Measurements from ENCODE around the gene PPP1R14B.

Gene PPP1R14B

DNA sequence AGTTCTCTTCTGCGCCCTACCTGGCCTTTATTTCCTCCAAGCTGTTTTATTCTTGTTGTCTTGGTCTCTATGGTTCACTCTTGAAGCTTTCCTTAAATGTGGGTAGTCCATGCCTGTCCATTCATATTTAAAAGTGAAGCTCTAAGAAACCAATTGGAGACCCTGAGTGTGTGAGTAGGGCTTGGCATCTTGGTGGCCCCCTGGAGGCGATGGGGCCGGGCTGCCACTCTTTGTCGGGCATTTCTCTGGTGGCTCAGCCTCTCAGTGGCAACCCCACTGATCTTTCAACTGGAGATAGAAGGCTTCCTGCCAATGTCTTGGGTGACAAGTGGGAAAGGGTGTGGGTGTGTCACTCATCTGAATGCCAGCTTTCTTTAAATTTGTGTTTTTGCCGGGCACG lies 29.9 kb downstream of the PPP1R14B start:
- TF ChIP-seq, protein P1, sequence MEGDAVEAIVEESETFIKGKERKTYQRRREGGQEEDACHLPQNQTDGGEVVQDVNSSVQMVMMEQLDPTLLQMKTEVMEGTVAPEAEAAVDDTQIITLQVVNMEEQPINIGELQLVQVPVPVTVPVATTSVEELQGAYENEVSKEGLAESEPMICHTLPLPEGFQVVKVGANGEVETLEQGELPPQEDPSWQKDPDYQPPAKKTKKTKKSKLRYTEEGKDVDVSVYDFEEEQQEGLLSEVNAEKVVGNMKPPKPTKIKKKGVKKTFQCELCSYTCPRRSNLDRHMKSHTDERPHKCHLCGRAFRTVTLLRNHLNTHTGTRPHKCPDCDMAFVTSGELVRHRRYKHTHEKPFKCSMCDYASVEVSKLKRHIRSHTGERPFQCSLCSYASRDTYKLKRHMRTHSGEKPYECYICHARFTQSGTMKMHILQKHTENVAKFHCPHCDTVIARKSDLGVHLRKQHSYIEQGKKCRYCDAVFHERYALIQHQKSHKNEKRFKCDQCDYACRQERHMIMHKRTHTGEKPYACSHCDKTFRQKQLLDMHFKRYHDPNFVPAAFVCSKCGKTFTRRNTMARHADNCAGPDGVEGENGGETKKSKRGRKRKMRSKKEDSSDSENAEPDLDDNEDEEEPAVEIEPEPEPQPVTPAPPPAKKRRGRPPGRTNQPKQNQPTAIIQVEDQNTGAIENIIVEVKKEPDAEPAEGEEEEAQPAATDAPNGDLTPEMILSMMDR (conservative IDR thresholded peaks at IDR 0.05; ENCODE audit: low read length) = no peak

GRCh38 chr11:64211181-64211872 lies 35.4 kb downstream of the PPP1R14B start:
- no peak overlapping the region for H3K4me3 ChIP-seq (ENCODE audit: low read length)
- TF ChIP-seq, protein P1 (conservative IDR thresholded peaks at IDR 0.05; ENCODE audit: low read length) = no peak
- DNase-seq (ENCODE audit: low read depth) = no peak

More for the DNA sequence above, 29.9 kb downstream of the PPP1R14B start:
- H3K4me3 ChIP-seq (ENCODE audit: low read length) = no peak overlapping the region
- no peak for DNase-seq (ENCODE audit: low read depth)

- no peak overlapping the region for H3K4me3 ChIP-seq (ENCODE audit: low read length)
- TF ChIP-seq, protein P1 (conservative IDR thresholded peaks at IDR 0.05; ENCODE audit: low read length) = no peak
Observed at GRCh38 chr11:64210301-64211020, 36.3 kb downstream of the PPP1R14B start.

DNA sequence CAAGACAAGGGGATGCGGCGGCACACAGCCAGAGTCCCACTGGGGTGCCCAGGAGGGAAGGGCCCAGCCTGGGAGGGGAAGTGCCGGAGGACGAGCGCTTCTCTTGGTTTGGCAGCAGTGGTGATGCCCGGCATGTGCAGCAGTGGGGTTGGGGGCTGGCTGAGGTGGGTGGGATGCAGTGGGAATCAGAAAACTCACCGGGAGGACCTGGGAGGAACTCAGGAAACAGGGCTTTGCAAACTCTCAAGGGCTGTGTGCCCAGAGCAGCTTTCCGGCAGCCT lies 37.2 kb downstream of the PPP1R14B start:
- no peak overlapping the region for H3K4me3 ChIP-seq (ENCODE audit: low read length)
- no peak for DNase-seq (ENCODE audit: low read depth)
- TF ChIP-seq, protein P1 (conservative IDR thresholded peaks at IDR 0.05; ENCODE audit: low read length) = no peak

More at GRCh38 chr11:64210301-64211020, 36.3 kb downstream of the PPP1R14B start:
- DNase-seq (ENCODE audit: low read depth) = no peak

GRCh38 chr11:64208796-64209562 lies 37.8 kb downstream of the PPP1R14B start:
- no peak for DNase-seq (ENCODE audit: low read depth)
- TF ChIP-seq, protein P1 (conservative IDR thresholded peaks at IDR 0.05; ENCODE audit: low read length) = no peak
- H3K4me3 ChIP-seq (ENCODE audit: low read length) = no peak overlapping the region

DNA sequence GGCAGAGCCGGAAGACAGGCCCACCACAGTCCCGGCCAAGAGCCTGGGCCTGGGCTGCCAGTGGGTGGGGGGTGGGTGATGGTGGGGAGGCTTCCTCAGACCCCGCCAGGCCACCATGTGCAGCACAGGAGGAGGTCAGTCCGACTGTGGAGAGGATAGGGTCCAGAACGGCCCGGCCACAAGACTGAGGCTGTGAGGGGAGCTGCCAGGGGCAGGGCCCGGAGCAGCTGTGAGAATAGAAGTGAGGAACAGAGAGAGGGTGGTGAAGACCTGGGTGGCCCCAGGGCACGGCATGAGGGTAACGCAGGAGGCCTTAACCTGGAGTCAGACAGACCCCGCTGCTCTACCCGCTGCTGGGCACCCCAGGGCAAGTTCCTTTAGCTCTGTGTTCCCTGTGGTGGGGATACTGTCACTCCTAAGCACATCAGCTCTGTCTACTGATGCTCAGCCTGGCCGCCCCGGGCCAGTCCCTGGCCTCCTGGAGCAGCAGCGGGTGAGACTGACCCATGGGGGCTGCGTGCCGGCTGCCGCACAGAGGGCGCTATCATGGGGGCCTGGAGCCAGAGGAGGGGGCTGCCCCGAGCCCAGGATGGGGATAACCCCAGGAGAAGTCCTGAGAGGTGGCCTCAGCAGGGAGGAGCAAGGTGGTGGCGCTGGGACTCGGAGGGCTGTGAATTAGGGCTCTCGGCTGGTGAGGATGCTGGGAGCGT lies 38.5 kb downstream of the PPP1R14B start:
- TF ChIP-seq, protein P1 (conservative IDR thresholded peaks at IDR 0.05; ENCODE audit: low read length) = no peak
- H3K4me3 ChIP-seq (ENCODE audit: low read length) = no peak overlapping the region
- no peak for DNase-seq (ENCODE audit: low read depth)

Data from AG10803 (cell line).